Large intestine (tissue), 3 donors: ENCODE results near the gene TICRR. TPM values are rescaled to one million over a fixed set of nuclear protein-coding genes. Genes with fewer than 3 reads are reported as not detected.

ENCODE experiments used
- DNase-seq, 2 donors: peaks; one replicate each; pipeline versions ENCODE4 v3.0.0 to v3.0.0-alpha.2; 2013
- H3K27ac ChIP-seq: one replicate; pipeline ENCODE4 v1.5.1; 2013; ENCODE audit warnings: low read length
- H3K27me3 ChIP-seq: 2 replicates; pipeline ENCODE4 v1.6.1; 2013; ENCODE audit warnings: low read length; ENCODE audit not compliant: control insufficient read depth, insufficient read depth
- H3K36me3 ChIP-seq: 2 replicates; pipeline ENCODE4 v1.6.1; 2013; ENCODE audit warnings: low read length; ENCODE audit not compliant: control insufficient read depth, insufficient read depth
- H3K4me1 ChIP-seq: one replicate; pipeline ENCODE4 v1.6.1; 2013; ENCODE audit warnings: low read length; ENCODE audit not compliant: control insufficient read depth, insufficient read depth
- H3K4me3 ChIP-seq: one replicate; pipeline ENCODE4 v1.5.1; 2013; ENCODE audit warnings: low read length
- H3K9me3 ChIP-seq: one replicate; pipeline ENCODE4 v1.6.1; 2013; ENCODE audit warnings: mild to moderate bottlenecking, low read depth, low read length, moderate library complexity; ENCODE audit not compliant: control insufficient read depth
- WGBS: methylation state at CpG from one replicate; pipeline ENCODE4 v1.1.5; 2013; ENCODE audit warnings: low lambda C conversion rate; ENCODE audit not compliant: insufficient coverage; 5-methylcytosine and 5-hydroxymethylcytosine counted together
- polyA plus RNA-seq: library from polyadenylated mRNA; unstranded; fragments of 120-200 nt; gene quantifications from one replicate; pipeline ENCODE4 v1.2.1, GENCODE V29; 2013

Gene TICRR
- polyA plus RNA-seq, 1 donor: 3.9 TPM

- Histone ChIP-seq H3K27me3 (no peaks in the 10 kb centered on the region), H3K9me3 (no peaks in the 10 kb centered on the region), H3K4me1 (no peaks in the 10 kb centered on the region), H3K27ac (no peak overlapping the region), H3K4me3 (no peak overlapping the region), H3K36me3 (no peaks in the 10 kb centered on the region)
- DNase-seq: no peak
- no CpG with 5 or more reads among the region's 5 CpGs for WGBS
Observed at GRCh38 chr15:89640245-89640644, 65.0 kb downstream of the TICRR start.

GRCh38 chr15:89641053-89641452 is 65.8 kb downstream of the TICRR start:
- Histone ChIP-seq H3K36me3 (no peaks in the 10 kb centered on the region), H3K4me3 (no peak overlapping the region), H3K27me3 (no peaks in the 10 kb centered on the region), H3K9me3 (no peaks in the 10 kb centered on the region), H3K4me1 (no peaks in the 10 kb centered on the region), H3K27ac (no peak overlapping the region)
- DNase-seq: no peak
- no CpG with 5 or more reads among the region's 5 CpGs for WGBS

- no peaks in the 10 kb centered on the region for H3K4me1 ChIP-seq
- H3K4me3 ChIP-seq: no peak overlapping the region
- no CpG with 5 or more reads among the region's 16 CpGs for WGBS
- no peak for DNase-seq
- no peaks in the 10 kb centered on the region for H3K27me3 ChIP-seq
- no peak overlapping the region for H3K27ac ChIP-seq
- H3K36me3 ChIP-seq: no peaks in the 10 kb centered on the region
- no peaks in the 10 kb centered on the region for H3K9me3 ChIP-seq
Observed at GRCh38 chr15:89642106-89642505, 66.8 kb downstream of the TICRR start.

GRCh38 chr15:89645680-89646079 is 70.4 kb downstream of the TICRR start:
- no peaks in the 10 kb centered on the region for H3K4me1 ChIP-seq
- no peaks in the 10 kb centered on the region for H3K27me3 ChIP-seq
- WGBS: no CpG with 5 or more reads among the region's 8 CpGs
- H3K27ac ChIP-seq: no peak overlapping the region
- H3K9me3 ChIP-seq: no peaks in the 10 kb centered on the region
- no peak overlapping the region for H3K4me3 ChIP-seq
- no peaks in the 10 kb centered on the region for H3K36me3 ChIP-seq
- DNase-seq: no peak

GRCh38 chr15:89646416-89647141 is 71.3 kb downstream of the TICRR start:
- Histone ChIP-seq H3K27ac (no peak overlapping the region), H3K4me3 (no peak overlapping the region)
- WGBS: no CpG with 5 or more reads among the region's 22 CpGs

GRCh38 chr15:89647191-89647851 is 72.1 kb downstream of the TICRR start:
- peaks cover 2% of the 10 kb centered on the region for H3K36me3 ChIP-seq
- H3K4me3 ChIP-seq: no peak overlapping the region
- no peak overlapping the region for H3K27ac ChIP-seq
- H3K4me1 ChIP-seq: no peaks in the 10 kb centered on the region
- WGBS: no CpG with 5 or more reads among the region's 25 CpGs
- no peaks in the 10 kb centered on the region for H3K27me3 ChIP-seq
- no peaks in the 10 kb centered on the region for H3K9me3 ChIP-seq
- peak; percentile 44 to 50 for DNase-seq

More at GRCh38 chr15:89646416-89647141, 71.3 kb downstream of the TICRR start:
- Histone ChIP-seq H3K9me3 (no peaks in the 10 kb centered on the region), H3K4me1 (no peaks in the 10 kb centered on the region), H3K36me3 (no peaks in the 10 kb centered on the region), H3K27me3 (no peaks in the 10 kb centered on the region)
- DNase-seq: no peak

- H3K9me3 ChIP-seq: no peaks in the 10 kb centered on the region
- H3K27me3 ChIP-seq: peaks cover 2% of the 10 kb centered on the region
- DNase-seq: no peak
- H3K4me3 ChIP-seq: no peak overlapping the region
- no peaks in the 10 kb centered on the region for H3K4me1 ChIP-seq
- no peak overlapping the region for H3K27ac ChIP-seq
- no CpG with 5 or more reads among the region's 102 CpGs for whole genome bisulfite sequencing
- H3K36me3 ChIP-seq: peaks cover 3% of the 10 kb centered on the region
Observed at GRCh38 chr15:89648106-89649012, 73.1 kb downstream of the TICRR start.

- no peak for DNase-seq
- Histone ChIP-seq H3K4me1 (peaks cover under 1% of the 10 kb centered on the region), H3K27me3 (peaks cover 4% of the 10 kb centered on the region), H3K4me3 (no peak overlapping the region), H3K9me3 (no peaks in the 10 kb centered on the region), H3K36me3 (peaks cover 3% of the 10 kb centered on the region), H3K27ac (no peak overlapping the region)
- WGBS: no CpG with 5 or more reads among the region's 37 CpGs
Observed at GRCh38 chr15:89649013-89649625, 73.8 kb downstream of the TICRR start.

- no peak overlapping the region for H3K4me3 ChIP-seq
- H3K4me1 ChIP-seq: peaks cover 6% of the 10 kb centered on the region
- no peaks in the 10 kb centered on the region for H3K9me3 ChIP-seq
- DNase-seq: no peak
- H3K27me3 ChIP-seq: peaks cover 10% of the 10 kb centered on the region
- no CpG with 5 or more reads among the region's 15 CpGs for WGBS
- peaks cover 3% of the 10 kb centered on the region for H3K36me3 ChIP-seq
- no peak overlapping the region for H3K27ac ChIP-seq
Observed at GRCh38 chr15:89649716-89650115, 74.4 kb downstream of the TICRR start.

GRCh38 chr15:89652131-89652530 is 76.9 kb downstream of the TICRR start:
- H3K27me3 ChIP-seq: peaks cover 24% of the 10 kb centered on the region
- no peak overlapping the region for H3K27ac ChIP-seq
- H3K4me3 ChIP-seq: no peak overlapping the region
- peaks cover 6% of the 10 kb centered on the region for H3K4me1 ChIP-seq
- peaks cover 3% of the 10 kb centered on the region for H3K36me3 ChIP-seq
- H3K9me3 ChIP-seq: no peaks in the 10 kb centered on the region
- no CpG with 5 or more reads among the region's 7 CpGs for WGBS
- no peak for DNase-seq
